Measurements from ENCODE around the gene PLAU. TPM values are rescaled to one million over a fixed set of nuclear protein-coding genes. Genes with fewer than 3 reads are reported as not detected.

PLAU gene
- total and polyA plus RNA-seq, 2 of the 13 experiments (the other 11 are each of a cell fraction or from before 2014, with no cell fraction given), result 0.45 to 11.2 TPM

GRCh38 chr10:73874267-73875138 lies 36.4 kb upstream of the PLAU start, which contains the start of gene CAMK2G (continued):
- TF ChIP-seq ZFP90 (CRISPR knock-in tag; IDR thresholded peaks at IDR 0.05; ENCODE audit: borderline replicate concordance), result no peak
- 0 out of 2 replicates have a peak, but pooled peaks have one; percentile 69 for TF ChIP-seq ZNF724P (CRISPR knock-in tag; IDR thresholded peaks at IDR 0.05; ENCODE audit: borderline replicate concordance)
- TF ChIP-seq ZNF329 (CRISPR knock-in tag; IDR thresholded peaks at IDR 0.05; ENCODE audit: low read depth), result peak; percentile 100
- TF ChIP-seq CHCHD3 (CRISPR knock-in tag; IDR thresholded peaks at IDR 0.05), result peak; percentile 63; the same call in 1 of the 2 replicates
- no peak for TF ChIP-seq RFX1 (IDR thresholded peaks at IDR 0.05)
- TF ChIP-seq, protein P1, sequence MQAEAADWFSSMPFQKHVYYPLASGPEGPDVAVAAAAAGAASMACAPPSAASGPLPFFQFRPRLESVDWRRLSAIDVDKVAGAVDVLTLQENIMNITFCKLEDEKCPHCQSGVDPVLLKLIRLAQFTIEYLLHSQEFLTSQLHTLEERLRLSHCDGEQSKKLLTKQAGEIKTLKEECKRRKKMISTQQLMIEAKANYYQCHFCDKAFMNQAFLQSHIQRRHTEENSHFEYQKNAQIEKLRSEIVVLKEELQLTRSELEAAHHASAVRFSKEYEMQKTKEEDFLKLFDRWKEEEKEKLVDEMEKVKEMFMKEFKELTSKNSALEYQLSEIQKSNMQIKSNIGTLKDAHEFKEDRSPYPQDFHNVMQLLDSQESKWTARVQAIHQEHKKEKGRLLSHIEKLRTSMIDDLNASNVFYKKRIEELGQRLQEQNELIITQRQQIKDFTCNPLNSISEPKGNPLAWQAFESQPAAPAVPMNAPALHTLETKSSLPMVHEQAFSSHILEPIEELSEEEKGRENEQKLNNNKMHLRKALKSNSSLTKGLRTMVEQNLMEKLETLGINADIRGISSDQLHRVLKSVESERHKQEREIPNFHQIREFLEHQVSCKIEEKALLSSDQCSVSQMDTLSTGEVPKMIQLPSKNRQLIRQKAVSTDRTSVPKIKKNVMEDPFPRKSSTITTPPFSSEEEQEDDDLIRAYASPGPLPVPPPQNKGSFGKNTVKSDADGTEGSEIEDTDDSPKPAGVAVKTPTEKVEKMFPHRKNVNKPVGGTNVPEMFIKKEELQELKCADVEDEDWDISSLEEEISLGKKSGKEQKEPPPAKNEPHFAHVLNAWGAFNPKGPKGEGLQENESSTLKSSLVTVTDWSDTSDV (CRISPR knock-in tag; IDR thresholded peaks at IDR 0.05), result no peak
- no peak for TF ChIP-seq ZNF773 (CRISPR knock-in tag; IDR thresholded peaks at IDR 0.05; ENCODE audit: borderline replicate concordance)
- no peak for TF ChIP-seq PAWR (CRISPR knock-in tag; IDR thresholded peaks at IDR 0.05; ENCODE audit: borderline replicate concordance)
- no peak for TF ChIP-seq ZNF234 (CRISPR knock-in tag; conservative IDR thresholded peaks at IDR 0.05)
- peak; percentile 70; the same call in 1 of the 2 replicates for TF ChIP-seq HNRNPL (IDR thresholded peaks at IDR 0.05; ENCODE audit: low read depth, low read length)
- TF ChIP-seq PAXIP1 (CRISPR knock-in tag; conservative IDR thresholded peaks at IDR 0.05), result no peak
- TF ChIP-seq ARNT2 (CRISPR knock-in tag; IDR thresholded peaks at IDR 0.05; ENCODE audit: low read depth), result peak; percentile 28; the same call in 1 of the 2 replicates
- TF ChIP-seq MBNL3 (CRISPR knock-in tag; conservative IDR thresholded peaks at IDR 0.05), result no peak
- TF ChIP-seq GATAD2A (CRISPR knock-in tag; IDR thresholded peaks at IDR 0.05), result peak; percentile 38; the same call in 1 of the 2 replicates
- no peak for TF ChIP-seq ZBTB3 (CRISPR knock-in tag; IDR thresholded peaks at IDR 0.05; ENCODE audit: borderline replicate concordance, low read depth)
- no peak for TF ChIP-seq SKIL (CRISPR knock-in tag; IDR thresholded peaks at IDR 0.05; ENCODE audit: borderline replicate concordance)
- TF ChIP-seq REPIN1 (CRISPR knock-in tag; IDR thresholded peaks at IDR 0.05; ENCODE audit: borderline replicate concordance, low read depth), result no peak
- TF ChIP-seq, protein P2, sequence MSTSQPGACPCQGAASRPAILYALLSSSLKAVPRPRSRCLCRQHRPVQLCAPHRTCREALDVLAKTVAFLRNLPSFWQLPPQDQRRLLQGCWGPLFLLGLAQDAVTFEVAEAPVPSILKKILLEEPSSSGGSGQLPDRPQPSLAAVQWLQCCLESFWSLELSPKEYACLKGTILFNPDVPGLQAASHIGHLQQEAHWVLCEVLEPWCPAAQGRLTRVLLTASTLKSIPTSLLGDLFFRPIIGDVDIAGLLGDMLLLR (CRISPR knock-in tag; IDR thresholded peaks at IDR 0.05), result no peak
- no peak for TF ChIP-seq FOSL1 (CRISPR knock-in tag; IDR thresholded peaks at IDR 0.05; ENCODE audit: borderline replicate concordance)
- no peak for TF ChIP-seq ZFYVE20 (CRISPR knock-in tag; IDR thresholded peaks at IDR 0.05; ENCODE audit: borderline replicate concordance, low read depth)
